Measurements from ENCODE around the gene TARDBP. TPM values are rescaled to one million over a fixed set of nuclear protein-coding genes. Genes with fewer than 3 reads are reported as not detected.

Gene TARDBP
- total and polyA plus RNA-seq, 2 experiments from 2014 or later: 102 to 213 TPM

- H3K27ac ChIP-seq: no peak overlapping the region
- DNase-seq (ENCODE audit: low read depth in 1 of 2, low spot score in 1 of 2): peak in 1 of 2 donors; percentile 64
- H3K4me3 ChIP-seq: no peak overlapping the region
Observed at GRCh38 chr1:10979483-10979920, 33.0 kb upstream of the TARDBP start.

GRCh38 chr1:10980094-10980577, 32.3 kb upstream of the TARDBP start:
- Histone ChIP-seq H3K27me3 (no peaks in the 10 kb centered on the region), H3K9me3 (ENCODE audit: low read depth) (no peaks in the 10 kb centered on the region), H3K4me3 (no peak overlapping the region), H3K4me1 (ENCODE audit: low read depth) (no peaks in the 10 kb centered on the region), H3K27ac (no peak overlapping the region), H3K36me3 (no peaks in the 10 kb centered on the region)
- TF ChIP-seq, protein P1, sequence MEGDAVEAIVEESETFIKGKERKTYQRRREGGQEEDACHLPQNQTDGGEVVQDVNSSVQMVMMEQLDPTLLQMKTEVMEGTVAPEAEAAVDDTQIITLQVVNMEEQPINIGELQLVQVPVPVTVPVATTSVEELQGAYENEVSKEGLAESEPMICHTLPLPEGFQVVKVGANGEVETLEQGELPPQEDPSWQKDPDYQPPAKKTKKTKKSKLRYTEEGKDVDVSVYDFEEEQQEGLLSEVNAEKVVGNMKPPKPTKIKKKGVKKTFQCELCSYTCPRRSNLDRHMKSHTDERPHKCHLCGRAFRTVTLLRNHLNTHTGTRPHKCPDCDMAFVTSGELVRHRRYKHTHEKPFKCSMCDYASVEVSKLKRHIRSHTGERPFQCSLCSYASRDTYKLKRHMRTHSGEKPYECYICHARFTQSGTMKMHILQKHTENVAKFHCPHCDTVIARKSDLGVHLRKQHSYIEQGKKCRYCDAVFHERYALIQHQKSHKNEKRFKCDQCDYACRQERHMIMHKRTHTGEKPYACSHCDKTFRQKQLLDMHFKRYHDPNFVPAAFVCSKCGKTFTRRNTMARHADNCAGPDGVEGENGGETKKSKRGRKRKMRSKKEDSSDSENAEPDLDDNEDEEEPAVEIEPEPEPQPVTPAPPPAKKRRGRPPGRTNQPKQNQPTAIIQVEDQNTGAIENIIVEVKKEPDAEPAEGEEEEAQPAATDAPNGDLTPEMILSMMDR (IDR thresholded peaks at IDR 0.05; ENCODE audit: low read depth, low read length): peak; percentile 48
- peak; percentile 77 to 83 for DNase-seq (ENCODE audit: low read depth in 1 of 2, low spot score in 1 of 2)

More at GRCh38 chr1:10979483-10979920, 33.0 kb upstream of the TARDBP start:
- TF ChIP-seq, protein P1 (IDR thresholded peaks at IDR 0.05; ENCODE audit: low read depth, low read length): no peak
- no peaks in the 10 kb centered on the region for H3K4me1 ChIP-seq (ENCODE audit: low read depth)
- no peaks in the 10 kb centered on the region for H3K9me3 ChIP-seq (ENCODE audit: low read depth)
- no peaks in the 10 kb centered on the region for H3K36me3 ChIP-seq
- no peaks in the 10 kb centered on the region for H3K27me3 ChIP-seq

GRCh38 chr1:10980841-10981727, 31.4 kb upstream of the TARDBP start:
- no peak overlapping the region for H3K4me3 ChIP-seq
- TF ChIP-seq, protein P1 (IDR thresholded peaks at IDR 0.05; ENCODE audit: low read depth, low read length): no peak
- H3K9me3 ChIP-seq (ENCODE audit: low read depth): no peaks in the 10 kb centered on the region
- H3K36me3 ChIP-seq: no peaks in the 10 kb centered on the region
- H3K4me1 ChIP-seq (ENCODE audit: low read depth): no peaks in the 10 kb centered on the region
- peak in 1 of 2 donors; percentile 52 for DNase-seq (ENCODE audit: low read depth in 1 of 2, low spot score in 1 of 2)
- H3K27ac ChIP-seq: no peak overlapping the region
- H3K27me3 ChIP-seq: no peaks in the 10 kb centered on the region

GRCh38 chr1:10986525-10986890, 25.9 kb upstream of the TARDBP start:
- TF ChIP-seq, protein P1 (IDR thresholded peaks at IDR 0.05; ENCODE audit: low read depth, low read length): no peak
- DNase-seq (ENCODE audit: low read depth in 1 of 2, low spot score in 1 of 2): no peak

DNA sequence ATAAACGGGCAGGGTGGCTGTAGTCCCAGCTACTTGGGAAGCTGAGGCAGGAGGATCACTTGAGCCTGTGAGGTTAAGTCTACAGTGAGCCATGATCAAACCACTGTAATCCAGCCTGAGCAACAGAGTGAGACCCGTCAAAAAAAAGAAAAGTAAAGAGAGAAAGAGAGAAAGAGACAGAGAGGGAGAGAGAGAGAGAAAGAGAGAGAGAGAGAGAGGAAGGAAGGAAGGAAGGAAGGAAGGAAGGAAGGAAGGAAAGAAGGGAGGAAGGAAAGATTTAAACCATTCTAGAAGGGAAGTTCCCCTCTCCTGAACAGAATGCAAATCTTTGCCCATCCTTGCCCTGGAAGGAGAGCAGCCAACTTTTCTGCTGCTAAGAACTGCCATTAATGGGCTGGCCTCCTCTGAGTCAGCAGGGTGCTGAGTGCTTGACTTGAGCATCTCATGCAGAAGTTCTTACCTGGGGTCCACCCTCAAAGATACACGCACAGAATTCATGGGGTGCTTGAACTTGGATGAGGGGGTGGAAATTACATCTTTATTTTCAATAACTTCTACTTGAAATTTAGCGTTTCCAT, 24.5 kb upstream of the TARDBP start:
- no peaks in the 10 kb centered on the region for H3K27me3 ChIP-seq
- H3K4me1 ChIP-seq (ENCODE audit: low read depth): no peaks in the 10 kb centered on the region
- TF ChIP-seq, protein P1 (IDR thresholded peaks at IDR 0.05; ENCODE audit: low read depth, low read length): no peak
- no peak overlapping the region for H3K4me3 ChIP-seq
- no peaks in the 10 kb centered on the region for H3K9me3 ChIP-seq (ENCODE audit: low read depth)
- DNase-seq (ENCODE audit: low read depth in 1 of 2, low spot score in 1 of 2): no peak
- H3K36me3 ChIP-seq: no peaks in the 10 kb centered on the region
- no peak overlapping the region for H3K27ac ChIP-seq

More at GRCh38 chr1:10986525-10986890, 25.9 kb upstream of the TARDBP start:
- H3K36me3 ChIP-seq: no peaks in the 10 kb centered on the region
- no peaks in the 10 kb centered on the region for H3K27me3 ChIP-seq
- H3K4me3 ChIP-seq: no peak overlapping the region
- H3K27ac ChIP-seq: no peak overlapping the region
- H3K9me3 ChIP-seq (ENCODE audit: low read depth): no peaks in the 10 kb centered on the region
- no peaks in the 10 kb centered on the region for H3K4me1 ChIP-seq (ENCODE audit: low read depth)

Data from cardiac muscle cell (in vitro differentiated cells and primary cell).